GM12878 (cell line): ENCODE data around the gene FADS3. TPM values are rescaled to one million over a fixed set of nuclear protein-coding genes. Genes with fewer than 3 reads are reported as not detected.

Experiments
- ATAC-seq: fragments of 200-7000 bp; cut with Tn5 transposase; 3 replicates; pipeline ENCODE4 v1.9.1; 2020; ENCODE audit warnings: mild to moderate bottlenecking, moderate library complexity
- BruUV-seq: library from RNA; stranded (reverse); fragments of 400-500 nt; replicated peaks from 2 replicates; lab custom pipeline; 2021; lab: Mats Ljungman, UMichigan
- CTCF ChIA-PET: fragments of 300-600 bp; sonication (Branson Sonifier 250); formaldehyde crosslinking; extraction: SDS; loops from one replicate; lab custom pipeline; 2021; ENCODE audit warnings: inconsistent platforms; lab: Yijun Ruan, JAX
- POLR2A ChIA-PET: fragments of 350-600 bp; formaldehyde crosslinking; extraction: SDS; loops from one replicate; lab custom pipeline; 2021; ENCODE audit warnings: inconsistent platforms; lab: Charles Lee
- RAD21 ChIA-PET: fragments of 300-600 bp; sonication (Branson Sonifier 250); formaldehyde crosslinking; loops from one replicate; lab custom pipeline; 2023; ENCODE audit warnings: antibody characterized with exemption; ENCODE audit not compliant: unreplicated experiment; lab: Charles Lee
- SMC1A ChIA-PET: fragments of 300-600 bp; sonication (Branson Sonifier 250); formaldehyde crosslinking; loops from one replicate; lab custom pipeline; 2023; ENCODE audit not compliant: unreplicated experiment, uncharacterized antibody; lab: Charles Lee
- DNase-seq: peaks from one replicate; pipeline ENCODE4 v3.0.0-alpha.2; 2011; ENCODE audit warnings: low read depth, low spot score
- FAIRE-seq: peaks from 3 replicates; lab custom pipeline; 2011; peaks lifted over from hg19 to GRCh38; lab: Jason Lieb, UNC
- H2AFZ ChIP-seq: 2 replicates; pipeline ENCODE4 v1.6.0; 2011; ENCODE audit warnings: low read depth, low read length, control low read depth; ENCODE audit not compliant: control insufficient read depth
- H3K27ac ChIP-seq: 2 replicates; pipeline ENCODE4 v1.5.1; 2011; ENCODE audit warnings: control low read depth; ENCODE audit not compliant: control insufficient read depth, insufficient read depth
- H3K27me3 ChIP-seq, 2 experiments: replicated peaks in 1 of 2; 2 replicates each; pipeline versions ENCODE4 v1.6.0 to v1.6.1; 2011; ENCODE audit warnings: low read length in 1 of 2; ENCODE audit not compliant: control insufficient read depth in 2 of 2, insufficient read depth in 2 of 2
- H3K36me3 ChIP-seq, 2 experiments: 2 replicates each; pipeline ENCODE4 v1.5.1; 2011; ENCODE audit warnings: low read length in 1 of 2; ENCODE audit not compliant: control insufficient read depth in 2 of 2, insufficient read depth in 2 of 2
- H3K4me1 ChIP-seq: 2 replicates; pipeline ENCODE4 v1.6.1; 2011; ENCODE audit warnings: mild to moderate bottlenecking, low read length, moderate library complexity, mixed read lengths; ENCODE audit not compliant: control insufficient read depth, insufficient read depth
- H3K4me2 ChIP-seq: 2 replicates; pipeline ENCODE4 v1.6.0; 2011; ENCODE audit warnings: control low read depth; ENCODE audit not compliant: control insufficient read depth, insufficient read depth
- H3K4me3 ChIP-seq: fragments of 200-600 bp; sonication (generic); 2 replicates; pipeline ENCODE4 v1.5.1; 2016
- H3K79me2 ChIP-seq: 2 replicates; pipeline ENCODE4 v1.6.0; 2011; ENCODE audit warnings: low read length; ENCODE audit not compliant: control insufficient read depth, insufficient read depth
- H3K9ac ChIP-seq: 2 replicates; pipeline ENCODE4 v1.8.0; 2011; ENCODE audit warnings: low read length, control low read depth, mixed read lengths; ENCODE audit not compliant: control insufficient read depth, insufficient read depth
- H3K9me3 ChIP-seq: replicated peaks from 3 replicates; pipeline ENCODE4 v1.5.1; 2011; ENCODE audit warnings: mild to moderate bottlenecking, low read length; ENCODE audit not compliant: control insufficient read depth, insufficient read depth
- H4K20me1 ChIP-seq: 2 replicates; pipeline ENCODE4 v1.6.0; 2011; ENCODE audit not compliant: control insufficient read depth, insufficient read depth
- BMI1 ChIP-seq: fragments of 450-650 bp; IDR thresholded peaks from 2 replicates; pipeline ENCODE4 v1.6.1; 2016; ENCODE audit warnings: mild to moderate bottlenecking, moderate library complexity, borderline replicate concordance
- CBX3 ChIP-seq: fragments of 200-600 bp; sonication (generic); IDR thresholded peaks from 2 replicates; pipeline ENCODE4 v1.6.1; 2016; ENCODE audit warnings: low read depth, borderline replicate concordance
- CHD1 ChIP-seq: IDR thresholded peaks from 2 replicates; pipeline ENCODE4 v1.6.1; 2012; ENCODE audit warnings: low read depth, low read length, improper control_type of control experiment
- CHD4 ChIP-seq: fragments of 200-600 bp; sonication (generic); IDR thresholded peaks from 2 replicates; pipeline ENCODE4 v1.6.1; 2016; ENCODE audit warnings: mild to moderate bottlenecking
- EGR1 ChIP-seq, 2 experiments: IDR thresholded peaks; 1 replicate in 1 of 2; 2 replicates in 1 of 2; pipeline ENCODE4 v1.6.1; 2011 to 2012; ENCODE audit warnings: low read depth in 2 of 2, low read length in 2 of 2, borderline replicate concordance in 1 of 2, mild to moderate bottlenecking in 1 of 2, moderate library complexity in 1 of 2
- HCFC1 ChIP-seq: fragments of 150-350 bp; IDR thresholded peaks from 2 replicates; pipeline ENCODE4 v1.6.1; 2014; ENCODE audit warnings: low read length
- IKZF1 ChIP-seq: fragments of 450-650 bp; conservative IDR thresholded peaks from 2 replicates; pipeline ENCODE4 v1.6.1; 2017; ENCODE audit warnings: antibody characterized with exemption, mild to moderate bottlenecking
- JUND ChIP-seq: IDR thresholded peaks from 2 replicates; pipeline ENCODE4 v1.6.1; 2012; ENCODE audit warnings: low read depth, mild to moderate bottlenecking, low read length, improper control_type of control experiment, moderate library complexity
- MTA3 ChIP-seq: IDR thresholded peaks from 2 replicates; pipeline ENCODE4 v1.6.1; 2012; ENCODE audit warnings: low read length, inconsistent platforms, borderline replicate concordance
- MYC ChIP-seq: IDR thresholded peaks from 2 replicates; pipeline ENCODE4 v1.6.1; 2011; ENCODE audit warnings: mild to moderate bottlenecking, low read length, moderate library complexity, inconsistent platforms; ENCODE audit not compliant: insufficient read depth, insufficient replicate concordance, insufficient read length, severe bottlenecking
- RAD51 ChIP-seq: fragments of 450-650 bp; IDR thresholded peaks from 2 replicates; pipeline ENCODE4 v1.6.1; 2016; ENCODE audit warnings: moderate library complexity, mild to moderate bottlenecking, inconsistent platforms
- SMAD5 ChIP-seq: IDR thresholded peaks from 2 replicates; pipeline ENCODE4 v1.6.1; 2016; ENCODE audit warnings: antibody characterized with exemption, low read depth
- SP1 ChIP-seq: IDR thresholded peaks from one replicate; pipeline ENCODE4 v1.6.1; 2011; ENCODE audit warnings: low read depth, low read length
- TCF12 ChIP-seq: IDR thresholded peaks from 2 replicates; pipeline ENCODE4 v1.6.1; 2011; ENCODE audit warnings: low read depth, mild to moderate bottlenecking, low read length
- TCF7 ChIP-seq: IDR thresholded peaks from 2 replicates; pipeline ENCODE4 v1.6.1; 2014; ENCODE audit warnings: antibody characterized with exemption, borderline replicate concordance
- YBX1 ChIP-seq: fragments of 450-650 bp; IDR thresholded peaks from 2 replicates; pipeline ENCODE4 v1.6.1; 2016; ENCODE audit warnings: antibody characterized with exemption
- ZNF274 ChIP-seq: IDR thresholded peaks from one replicate; pipeline ENCODE4 v1.8.0; 2011; ENCODE audit not compliant: insufficient read length, insufficient read depth
- WGBS: methylation state at CpG from one replicate; pipeline ENCODE4 v1.1.6; 2016; ENCODE audit warnings: low lambda C conversion rate; ENCODE audit not compliant: insufficient replicate concordance, insufficient coverage; ENCODE audit errors: missing lambda C conversion rate; 5-methylcytosine and 5-hydroxymethylcytosine counted together
- in situ Hi-C: fragments of 300-500 bp; cut with MboI; formaldehyde crosslinking; loops from 9 replicates; pipeline ENCODE4 v1.14.3; 2018; ENCODE audit warnings: mixed read lengths
- intact Hi-C: fragments of 100-400 bp; cut with micrococcal nuclease; formaldehyde crosslinking; loops from one replicate; pipeline ENCODE4 v1.14.2; 2022; ENCODE audit not compliant: unreplicated experiment
- polyA plus RNA-seq, 11 experiments: library from polyadenylated mRNA; depleted of rRNA in 4 of 11; unstranded in 6 of 11; stranded (reverse) in 5 of 11; fragments of >200 nt; fragmentation: Nextera tagmentation in 4 of 11; fragmentation: Illumina TruSeq in 1 of 11; extraction: Ambion mirVana in 4 of 11; extraction: Trizol in 1 of 11; gene quantifications; 1 replicate in 1 of 11; 2 replicates in 10 of 11; pipeline versions ENCODE4 v1.2.1 to v1.2.3, GENCODE V29; 2011 to 2016; ENCODE audit warnings: inconsistent platforms in 2 of 11, missing spikeins in 2 of 11, low read depth in 1 of 11
- total RNA-seq, 4 experiments: library from RNA; depleted of rRNA in 3 of 4; stranded (reverse); fragments of >200 nt in 3 of 4; fragmentation: Illumina TruSeq in 1 of 4; extraction: Trizol in 1 of 4; gene quantifications; 2 replicates each; pipeline versions ENCODE4 v1.2.1 to v1.2.3, GENCODE V29; 2013 to 2021
- TF ChIP-seq, protein P1 (sequence below): fragments of 450-650 bp; IDR thresholded peaks from 2 replicates; pipeline ENCODE4 v1.6.1; 2017; ENCODE audit warnings: low read depth, mild to moderate bottlenecking, moderate library complexity
- TF ChIP-seq, protein P2 (sequence below): IDR thresholded peaks from 2 replicates; pipeline ENCODE4 v1.6.1; 2011; ENCODE audit warnings: mild to moderate bottlenecking, low read depth, low read length, moderate library complexity; ENCODE audit not compliant: insufficient replicate concordance
- TF ChIP-seq, protein P3 (sequence below): IDR thresholded peaks from 2 replicates; pipeline ENCODE4 v1.6.1; 2011; ENCODE audit warnings: low read depth, low read length, improper control_type of control experiment, borderline replicate concordance

FADS3 gene
- total and polyA plus RNA-seq, 10 of the 15 experiments (the other 5 are each of a cell fraction or from before 2014, with no cell fraction given) = 0.23 to 8.1 (median 4.2) TPM

DNA sequence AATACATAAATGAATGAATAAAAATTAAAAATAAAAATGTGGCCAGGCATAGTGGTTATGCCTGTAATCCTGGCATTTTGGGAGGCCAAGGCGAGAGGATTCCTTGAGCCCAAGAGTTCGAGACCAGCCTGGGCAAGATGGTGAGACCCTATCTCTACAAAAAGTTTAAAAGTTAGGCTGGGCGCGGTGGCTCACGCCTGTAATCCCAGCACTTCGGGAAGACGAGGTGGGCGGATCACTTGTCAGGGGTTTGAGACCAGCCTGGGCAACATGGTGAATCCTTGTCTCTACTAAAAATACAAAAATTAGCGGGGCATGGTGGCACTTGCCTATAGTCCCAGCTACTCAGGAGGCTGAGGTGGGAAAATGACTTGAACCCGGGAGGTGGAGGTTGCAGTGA lies 49.1 kb upstream of the FADS3 start:
- no TSS peak for BruUV-seq
- DNase-seq (no peak), ATAC-seq (no peak), FAIRE-seq (no peak)
- intact Hi-C loops = no loop called here
- no peak overlapping the region for H2AFZ ChIP-seq
- no peaks in the 10 kb centered on the region; the same call in 2 of the 3 replicates for H3K9me3 ChIP-seq
- no peaks in the 10 kb centered on the region; a peak in 1 of 4 replicates for H3K27me3 ChIP-seq
- H3K4me1 ChIP-seq = no peaks in the 10 kb centered on the region
- no peak overlapping the region for H3K4me2 ChIP-seq
- TF ChIP-seq TCF7 (no peak), SP1 (no peak), SMAD5 (no peak), EGR1 (IDR thresholded peaks at IDR 0.05; ENCODE audit: borderline replicate concordance in 1 of 2, low read depth in 2 of 2, low read length in 2 of 2) (no peak), JUND (no peak), CBX3 (no peak), CHD4 (no peak), TCF12 (no peak), MYC (no peak), ZNF274 (no peak), YBX1 (no peak), MTA3 (no peak), CHD1 (no peak), RAD51 (no peak), BMI1 (no peak), IKZF1 (no peak), HCFC1 (no peak)
- TF ChIP-seq, protein P1, sequence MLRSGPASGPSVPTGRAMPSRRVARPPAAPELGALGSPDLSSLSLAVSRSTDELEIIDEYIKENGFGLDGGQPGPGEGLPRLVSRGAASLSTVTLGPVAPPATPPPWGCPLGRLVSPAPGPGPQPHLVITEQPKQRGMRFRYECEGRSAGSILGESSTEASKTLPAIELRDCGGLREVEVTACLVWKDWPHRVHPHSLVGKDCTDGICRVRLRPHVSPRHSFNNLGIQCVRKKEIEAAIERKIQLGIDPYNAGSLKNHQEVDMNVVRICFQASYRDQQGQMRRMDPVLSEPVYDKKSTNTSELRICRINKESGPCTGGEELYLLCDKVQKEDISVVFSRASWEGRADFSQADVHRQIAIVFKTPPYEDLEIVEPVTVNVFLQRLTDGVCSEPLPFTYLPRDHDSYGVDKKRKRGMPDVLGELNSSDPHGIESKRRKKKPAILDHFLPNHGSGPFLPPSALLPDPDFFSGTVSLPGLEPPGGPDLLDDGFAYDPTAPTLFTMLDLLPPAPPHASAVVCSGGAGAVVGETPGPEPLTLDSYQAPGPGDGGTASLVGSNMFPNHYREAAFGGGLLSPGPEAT = no peak
- TF ChIP-seq, protein P2, sequence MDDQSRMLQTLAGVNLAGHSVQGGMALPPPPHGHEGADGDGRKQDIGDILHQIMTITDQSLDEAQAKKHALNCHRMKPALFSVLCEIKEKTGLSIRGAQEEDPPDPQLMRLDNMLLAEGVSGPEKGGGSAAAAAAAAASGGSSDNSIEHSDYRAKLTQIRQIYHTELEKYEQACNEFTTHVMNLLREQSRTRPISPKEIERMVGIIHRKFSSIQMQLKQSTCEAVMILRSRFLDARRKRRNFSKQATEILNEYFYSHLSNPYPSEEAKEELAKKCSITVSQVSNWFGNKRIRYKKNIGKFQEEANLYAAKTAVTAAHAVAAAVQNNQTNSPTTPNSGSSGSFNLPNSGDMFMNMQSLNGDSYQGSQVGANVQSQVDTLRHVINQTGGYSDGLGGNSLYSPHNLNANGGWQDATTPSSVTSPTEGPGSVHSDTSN = no peak
- TF ChIP-seq, protein P3, sequence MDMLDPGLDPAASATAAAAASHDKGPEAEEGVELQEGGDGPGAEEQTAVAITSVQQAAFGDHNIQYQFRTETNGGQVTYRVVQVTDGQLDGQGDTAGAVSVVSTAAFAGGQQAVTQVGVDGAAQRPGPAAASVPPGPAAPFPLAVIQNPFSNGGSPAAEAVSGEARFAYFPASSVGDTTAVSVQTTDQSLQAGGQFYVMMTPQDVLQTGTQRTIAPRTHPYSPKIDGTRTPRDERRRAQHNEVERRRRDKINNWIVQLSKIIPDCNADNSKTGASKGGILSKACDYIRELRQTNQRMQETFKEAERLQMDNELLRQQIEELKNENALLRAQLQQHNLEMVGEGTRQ = no peak
- no peaks in the 10 kb centered on the region for H4K20me1 ChIP-seq
- no peak overlapping the region for H3K27ac ChIP-seq
- no peaks in the 10 kb centered on the region for H3K79me2 ChIP-seq
- ChIA-PET CTCF (interaction anchor here (1.7 kb wide), 1 partner anchor 12 kb away, joined by 5 read pairs; no protein-coding TSS in a partner anchor), POLR2A (no interaction called here), RAD21 (interaction anchor here (0.8 kb wide), 1 partner anchor 65 kb away, joined by 3 read pairs; no protein-coding TSS in a partner anchor), SMC1A (no interaction called here)
- 45% methylated on average over 10 of the region's 10 CpGs for WGBS
- H3K9ac ChIP-seq = no peak overlapping the region
- in situ Hi-C loops = no loop called here
- H3K36me3 ChIP-seq = no peaks in the 10 kb centered on the region
- no peak overlapping the region for H3K4me3 ChIP-seq
